Renal cortical epithelial cell (primary cell): ENCODE measurements around the gene TBC1D14. TPM values are rescaled to one million over a fixed set of nuclear protein-coding genes. Genes with fewer than 3 reads are reported as not detected.

ENCODE experiments used
- DNase-seq: peaks from one replicate; pipeline ENCODE4 v3.0.0-alpha.2; 2011; ENCODE audit warnings: low read depth
- total RNA-seq: library from RNA; depleted of rRNA; stranded (reverse); fragments of >200 nt; gene quantifications from 2 replicates; pipeline ENCODE4 v1.2.3, GENCODE V29; 2014

Gene TBC1D14
- total RNA-seq, 1 donor from 2014 or later, result 94.0 TPM

GRCh38 chr4:7020856-7021255, 111.2 kb downstream of the TBC1D14 start:
- DNase-seq, result no peak

GRCh38 chr4:7021355-7021754, 111.7 kb downstream of the TBC1D14 start:
- no peak for DNase-seq

- DNase-seq, result peak; percentile 96
Measured at GRCh38 chr4:7021930-7022664, 112.5 kb downstream of the TBC1D14 start.

- DNase-seq, result no peak
Measured at GRCh38 chr4:7023486-7023885, 113.9 kb downstream of the TBC1D14 start.

- no peak for DNase-seq
Measured at GRCh38 chr4:7023901-7024300, 114.3 kb downstream of the TBC1D14 start.

- DNase-seq, result no peak
Measured at GRCh38 chr4:7024336-7024890, 114.8 kb downstream of the TBC1D14 start.

- no peak for DNase-seq
Measured at GRCh38 chr4:7025040-7025602, 115.5 kb downstream of the TBC1D14 start.

- no peak for DNase-seq
Measured at GRCh38 chr4:7026107-7026506, 116.5 kb downstream of the TBC1D14 start.

GRCh38 chr4:7027284-7027683, 117.7 kb downstream of the TBC1D14 start:
- no peak for DNase-seq

- DNase-seq, result no peak
Measured at GRCh38 chr4:7027913-7028312, 118.3 kb downstream of the TBC1D14 start.

GRCh38 chr4:7029212-7029611, 119.6 kb downstream of the TBC1D14 start:
- DNase-seq, result peak; percentile 15

GRCh38 chr4:7029921-7030320, 120.3 kb downstream of the TBC1D14 start:
- no peak for DNase-seq

GRCh38 chr4:7030856-7031255, 121.2 kb downstream of the TBC1D14 start:
- no peak for DNase-seq

GRCh38 chr4:7031558-7032449, 122.2 kb downstream of the TBC1D14 start:
- peak; percentile 49 for DNase-seq

GRCh38 chr4:7032596-7032995, 123.0 kb downstream of the TBC1D14 start:
- DNase-seq, result peak; percentile 82

- peak; percentile 75 for DNase-seq
Measured at GRCh38 chr4:7034262-7035081, 124.8 kb downstream of the TBC1D14 start.

- peak; percentile 18 for DNase-seq
Measured at GRCh38 chr4:7037425-7037824, 127.8 kb downstream of the TBC1D14 start.

- DNase-seq, result no peak
Measured at GRCh38 chr4:7040765-7041164, 131.1 kb downstream of the TBC1D14 start.

- no peak for DNase-seq
Measured at GRCh38 chr4:7041246-7041645, 131.6 kb downstream of the TBC1D14 start.

GRCh38 chr4:7041801-7042502, 132.3 kb downstream of the TBC1D14 start:
- no peak for DNase-seq
